NCI-H345 treated with DMSO at 0.1 percent for 48 hours (cell line): ENCODE measurements around the gene PLAGL1.
"Not testable (repeated sequence)": the region's sequence is repeated elsewhere in the genome, so short reads cannot be mapped to it uniquely, and the experiment has no call there.

Experiments
- DNase-seq: peaks from one replicate; lab custom pipeline; 2025; ENCODE audit not compliant: unreplicated experiment; lab: John Stamatoyannopoulos, UW

The PLAGL1 gene

GRCh38 chr6:144008120-144008811 is at the start of gene PLAGL1:
PLAGL1 (minus strand) TSS chr6:144008259; CDS start chr6:143948136, 60,123 bp downstream.
- DNase-seq, result no peak

- no peak for DNase-seq
Observed at GRCh38 chr6:144055121-144055931, 47.3 kb upstream of the PLAGL1 start.

- DNase-seq, result no peak
Observed at GRCh38 chr6:144053601-144054000, 45.5 kb upstream of the PLAGL1 start.

GRCh38 chr6:144052488-144052887 is 44.4 kb upstream of the PLAGL1 start:
- DNase-seq, result no peak

- DNase-seq, result no peak
Observed at GRCh38 chr6:144049386-144049785, 41.3 kb upstream of the PLAGL1 start.

- no peak for DNase-seq
Observed at GRCh38 chr6:144047688-144048087, 39.6 kb upstream of the PLAGL1 start.

- not testable (repeated sequence) for DNase-seq
Observed at GRCh38 chr6:144046672-144047071, 38.6 kb upstream of the PLAGL1 start.

- not testable (repeated sequence) for DNase-seq
Observed at GRCh38 chr6:144044989-144045388, 36.9 kb upstream of the PLAGL1 start.

- DNase-seq, result no peak
Observed at GRCh38 chr6:144036835-144037195, 28.8 kb upstream of the PLAGL1 start.

GRCh38 chr6:144036064-144036834 is 28.2 kb upstream of the PLAGL1 start:
- no peak for DNase-seq

GRCh38 chr6:144035416-144035815 is 27.4 kb upstream of the PLAGL1 start:
- DNase-seq, result no peak

- no peak for DNase-seq
Observed at GRCh38 chr6:144033816-144034735, 26.0 kb upstream of the PLAGL1 start.

- DNase-seq, result no peak
Observed at GRCh38 chr6:144029452-144029851, 21.4 kb upstream of the PLAGL1 start.

- DNase-seq, result no peak
Observed at GRCh38 chr6:144027932-144028587, 20.0 kb upstream of the PLAGL1 start.

GRCh38 chr6:144023216-144023615 is 15.2 kb upstream of the PLAGL1 start:
- DNase-seq, result no peak

GRCh38 chr6:144019929-144020328 is 11.9 kb upstream of the PLAGL1 start:
- DNase-seq, result no peak

GRCh38 chr6:144017166-144018094 is 9.4 kb upstream of the PLAGL1 start:
- no peak for DNase-seq

GRCh38 chr6:144013486-144013909 is 5.4 kb upstream of the PLAGL1 start:
- peak; percentile 56 for DNase-seq

- no peak for DNase-seq
Observed at GRCh38 chr6:144012534-144012933, 4.5 kb upstream of the PLAGL1 start.
